NCI-H128 (cell line): ENCODE measurements around the gene SATB1.

Experiments used
- DNase-seq: peaks from one replicate; lab custom pipeline; 2025; ENCODE audit not compliant: unreplicated experiment; lab: John Stamatoyannopoulos, UW

SATB1 gene

DNA sequence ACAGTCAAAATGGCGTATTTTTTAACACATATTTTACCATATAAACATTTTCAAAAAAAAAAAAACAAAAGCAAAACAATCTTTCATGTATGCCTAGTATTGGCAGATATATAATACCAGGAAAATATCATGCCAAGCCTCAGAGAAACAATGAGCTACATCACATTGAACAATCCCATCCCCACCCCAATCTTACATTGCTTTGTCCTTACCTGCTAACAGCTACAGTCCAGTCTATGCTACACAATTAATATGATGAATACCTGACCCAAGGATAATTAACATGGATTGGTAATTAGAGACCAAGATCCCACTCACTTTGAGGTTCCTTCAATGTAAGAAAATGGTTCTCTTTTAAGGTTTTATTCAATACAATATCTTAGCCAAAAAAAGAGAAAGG is 7.6 kb upstream of the SATB1 start:
- no peak for DNase-seq

DNA sequence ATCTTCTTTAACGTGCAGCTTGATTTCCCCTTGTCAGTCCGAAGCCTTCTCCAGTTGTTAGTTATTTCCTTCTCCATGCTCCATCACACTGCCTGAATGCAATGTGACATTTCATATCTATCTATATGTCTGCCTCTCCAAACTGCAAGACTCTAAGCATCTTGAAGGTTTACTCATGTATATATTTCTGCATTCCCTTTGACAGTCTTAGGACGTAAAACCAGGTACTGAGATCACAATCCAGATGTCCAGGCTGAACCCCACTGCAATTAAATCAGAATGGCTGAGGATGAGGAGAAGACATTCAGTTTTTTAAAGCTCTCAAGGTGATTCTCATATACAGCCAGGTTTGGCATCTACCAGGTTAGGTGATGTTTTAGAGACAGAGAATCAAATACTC is 6.1 kb upstream of the SATB1 start:
- DNase-seq = no peak

DNA sequence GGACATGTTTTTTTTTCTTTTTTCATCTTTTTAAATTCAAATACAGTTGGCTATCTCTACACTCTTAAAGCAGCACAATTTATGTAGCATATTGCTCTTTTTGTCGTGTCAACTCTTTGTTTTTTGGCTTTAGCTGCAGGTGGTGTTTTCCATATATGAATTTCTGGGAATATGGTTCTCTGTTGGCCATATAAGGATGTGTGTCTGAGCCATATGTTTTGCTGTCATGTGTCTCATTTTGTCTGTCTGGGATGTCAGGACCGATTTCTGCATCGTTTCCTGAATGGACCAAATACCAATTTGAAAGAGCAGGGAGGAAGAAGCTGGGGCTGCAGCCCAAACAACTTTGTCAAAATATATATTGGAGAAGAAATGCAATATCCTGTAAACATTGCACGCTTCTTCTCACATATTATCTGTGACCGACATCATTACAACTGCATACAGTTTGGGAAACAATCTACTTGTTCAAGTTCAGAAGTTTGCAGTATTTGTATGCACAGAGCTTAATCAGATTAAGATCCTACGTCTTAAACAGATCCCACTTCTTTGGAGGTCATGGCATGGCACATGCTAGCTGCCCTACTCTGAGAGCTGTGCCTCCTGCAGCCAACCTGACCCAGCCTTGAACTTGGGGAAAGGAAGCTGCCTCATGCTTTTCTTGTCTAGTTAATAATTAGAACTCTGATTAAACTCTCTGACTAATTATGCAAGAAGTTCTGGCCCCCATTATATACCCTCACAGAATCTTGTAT is 4.0 kb upstream of the SATB1 start:
- no peak for DNase-seq

DNA sequence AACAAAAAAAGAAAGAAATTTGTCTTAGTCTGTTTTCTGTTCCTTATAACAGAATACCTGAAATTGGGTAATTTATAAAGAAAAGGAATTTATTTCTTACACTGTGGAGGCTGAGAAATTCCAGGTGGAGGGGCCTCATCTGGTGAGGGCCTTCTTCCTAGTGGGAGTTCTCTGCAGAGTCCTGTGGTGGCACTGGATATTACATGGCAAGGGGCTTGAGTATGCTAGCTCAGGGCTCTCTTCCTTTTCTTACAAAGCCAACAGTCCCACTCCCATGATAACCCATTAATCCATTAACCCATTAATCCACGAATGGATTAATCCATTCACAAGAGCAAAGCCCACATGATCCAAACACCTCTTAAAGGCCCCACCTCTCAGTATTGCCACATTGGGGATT is 2.9 kb upstream of the SATB1 start:
- DNase-seq = no peak

DNA sequence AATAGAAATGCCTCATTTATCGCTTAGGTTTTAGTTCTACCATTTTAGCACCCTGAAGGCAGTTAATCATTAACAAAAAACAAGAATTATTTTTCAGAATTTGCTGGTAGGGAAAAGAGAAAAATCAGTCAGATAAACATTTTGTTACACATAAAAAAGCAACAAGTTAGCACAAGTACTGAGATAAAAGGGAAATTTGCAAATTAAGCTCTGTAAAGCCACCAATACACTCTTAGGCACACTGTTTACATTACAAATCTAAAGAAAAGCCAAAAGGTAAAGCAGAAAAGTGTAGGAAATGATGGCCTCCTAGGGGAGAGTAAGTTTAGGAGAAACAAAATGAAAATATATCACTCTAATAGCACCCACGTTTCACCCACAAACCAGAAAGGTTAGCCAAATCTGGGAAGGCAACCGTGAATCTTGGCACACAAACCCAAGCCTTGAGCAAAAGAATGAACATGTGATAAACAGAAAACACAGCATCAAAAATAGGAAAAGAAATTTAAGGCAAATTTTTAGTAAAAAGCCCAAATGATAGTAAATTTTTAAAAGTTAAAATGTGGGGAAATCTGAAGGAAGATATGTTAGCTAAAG is 1.6 kb upstream of the SATB1 start:
- no peak for DNase-seq

DNA sequence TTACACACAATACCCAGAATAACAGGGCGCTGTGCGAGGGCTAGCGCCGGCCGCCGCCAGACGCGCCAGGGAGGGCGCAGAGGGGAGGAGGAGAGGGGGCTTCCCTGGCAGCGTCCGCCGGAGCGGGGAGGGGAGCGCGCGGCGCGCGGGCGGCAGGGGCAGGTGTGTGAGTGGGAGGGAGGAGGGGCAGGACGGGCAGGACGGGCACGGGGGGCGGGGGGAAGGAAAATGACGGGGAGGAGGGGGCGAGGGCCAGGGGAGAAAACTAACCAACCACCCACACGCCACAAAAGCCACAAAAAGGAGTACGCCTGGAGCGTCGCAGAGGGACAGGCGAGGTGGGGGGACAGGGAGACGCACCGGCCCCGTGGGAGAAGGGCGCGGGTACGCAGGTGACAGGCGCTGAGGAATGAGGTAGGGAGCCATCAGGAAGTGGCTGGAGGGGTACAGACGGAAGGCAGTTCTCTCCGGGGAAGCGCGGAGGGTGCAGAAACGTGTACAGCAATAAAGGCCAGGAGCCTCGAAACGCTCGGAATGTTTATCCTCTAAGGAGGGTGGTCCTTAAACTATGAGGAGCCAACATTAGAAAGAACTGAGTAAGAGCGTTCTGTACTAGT is 610 bp upstream of the SATB1 start:
- no peak for DNase-seq

DNA sequence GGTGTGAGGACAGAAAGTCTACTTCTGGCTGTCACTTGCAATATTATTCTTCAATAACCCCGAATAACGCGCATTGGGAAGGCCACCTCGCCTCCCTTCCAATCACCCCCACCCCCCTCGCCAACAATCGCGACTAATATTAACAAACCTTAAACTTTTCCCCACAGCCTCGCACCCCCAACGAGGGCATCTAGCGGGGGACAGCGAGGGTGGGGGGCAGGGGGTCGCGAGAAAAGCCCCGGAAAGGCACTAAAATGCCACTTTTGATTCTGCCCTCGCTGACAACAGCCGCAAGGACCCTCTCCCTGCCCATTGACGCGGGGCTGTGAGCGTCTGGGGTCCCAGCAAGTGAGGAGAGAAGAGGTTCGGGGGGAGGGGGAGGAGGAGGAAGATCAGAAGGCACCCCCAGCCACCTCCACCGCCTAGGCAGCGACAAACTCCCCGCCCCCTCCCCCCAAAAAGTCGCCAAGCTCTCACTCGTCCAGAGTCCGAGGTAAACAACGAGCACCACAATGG is 868 bp downstream of the SATB1 start:
- no peak for DNase-seq

DNA sequence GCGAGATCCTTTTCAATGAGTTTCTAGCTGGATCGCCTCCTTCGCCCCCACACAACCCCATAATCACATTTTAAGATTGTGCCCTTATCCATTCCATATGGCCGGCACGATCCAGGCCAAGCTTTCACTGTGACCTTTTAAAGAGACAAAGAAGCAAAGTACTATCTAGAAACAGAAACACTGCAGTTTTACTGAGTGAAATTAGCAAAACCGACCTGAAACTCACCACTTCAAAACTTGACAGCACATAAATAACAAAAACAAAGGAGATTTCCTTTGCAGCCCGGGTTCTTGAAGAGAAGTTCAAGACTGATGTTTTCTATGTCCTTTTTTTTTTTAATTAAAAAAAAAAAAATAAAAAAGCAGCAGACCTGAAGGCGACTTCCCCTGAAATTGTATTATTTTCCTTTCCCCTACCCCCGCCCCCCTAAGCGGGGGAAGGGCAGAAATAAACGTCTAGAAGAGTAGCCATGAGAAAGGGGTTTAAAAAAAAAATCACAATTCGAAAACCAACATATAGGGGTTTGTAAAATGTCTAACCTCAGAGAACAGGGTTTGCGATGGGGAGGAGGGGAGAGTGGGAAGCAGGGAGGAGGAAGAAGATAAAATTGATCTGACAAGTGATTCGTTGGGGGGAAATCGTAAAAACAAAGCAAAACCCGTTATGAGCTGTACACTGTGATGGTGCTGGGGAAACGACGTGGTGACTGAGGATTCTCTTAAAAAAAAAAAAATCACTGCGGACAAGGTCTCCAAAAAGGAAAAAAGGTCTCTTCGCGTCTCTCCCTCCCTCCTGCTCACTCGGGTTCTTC is 1.5 kb downstream of the SATB1 start:
- no peak for DNase-seq

DNA sequence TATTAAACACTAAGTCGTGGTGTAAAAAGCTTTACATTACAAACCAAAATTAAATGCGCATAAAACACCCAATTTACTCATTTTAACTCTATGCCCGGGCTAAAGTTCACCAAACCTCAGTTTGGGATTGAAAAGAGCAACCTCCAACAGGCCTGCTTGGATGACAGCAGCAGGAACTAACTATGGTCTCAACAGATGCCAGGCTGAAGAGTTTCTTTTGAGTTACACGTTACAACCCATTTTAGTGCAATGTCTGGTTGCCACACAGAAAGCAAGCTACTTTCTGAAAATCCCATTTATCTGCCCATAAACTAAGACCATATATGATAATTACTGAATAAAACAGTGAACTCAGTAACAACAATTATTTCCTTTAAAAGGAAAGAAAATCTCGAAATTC is 2.2 kb downstream of the SATB1 start:
- no peak for DNase-seq

DNA sequence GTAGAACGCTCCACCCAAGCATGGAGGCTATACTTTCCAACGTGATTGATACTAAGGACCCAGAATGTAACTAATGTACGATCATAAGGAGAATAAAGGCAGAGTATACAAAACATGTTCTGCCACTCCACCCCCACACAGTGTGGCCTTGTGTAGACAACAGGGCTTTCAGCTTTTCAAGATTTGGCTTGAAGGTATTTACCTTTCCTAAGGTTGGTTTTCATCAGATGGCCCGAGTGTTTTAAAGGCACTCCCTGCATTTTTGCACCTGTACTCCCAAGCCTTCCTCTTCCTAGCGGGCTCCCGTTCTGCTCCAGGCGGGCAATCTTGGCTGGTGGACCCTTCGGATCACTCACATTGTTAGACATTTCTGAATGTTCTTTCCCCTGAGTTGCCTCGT is 4.6 kb downstream of the SATB1 start:
- no peak for DNase-seq

DNA sequence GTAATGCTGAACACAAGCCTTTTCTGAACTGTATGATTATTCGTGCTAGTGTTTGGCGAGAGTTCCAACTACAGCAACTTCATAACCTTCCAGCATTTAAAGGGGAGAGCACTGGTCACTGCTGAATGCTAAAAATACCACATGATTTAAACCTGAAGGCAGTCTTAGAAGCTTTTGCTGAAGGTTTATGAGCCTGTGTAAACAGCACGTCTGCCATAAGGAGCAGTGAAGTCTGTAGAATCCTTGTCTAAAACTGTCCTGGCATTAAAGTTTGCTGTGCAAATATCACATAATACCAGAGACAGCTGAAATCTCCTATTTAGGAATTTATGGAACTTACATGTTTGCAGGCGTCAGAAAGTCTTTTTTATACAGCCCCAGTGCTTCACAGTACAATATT is 5.9 kb downstream of the SATB1 start:
- no peak for DNase-seq

DNA sequence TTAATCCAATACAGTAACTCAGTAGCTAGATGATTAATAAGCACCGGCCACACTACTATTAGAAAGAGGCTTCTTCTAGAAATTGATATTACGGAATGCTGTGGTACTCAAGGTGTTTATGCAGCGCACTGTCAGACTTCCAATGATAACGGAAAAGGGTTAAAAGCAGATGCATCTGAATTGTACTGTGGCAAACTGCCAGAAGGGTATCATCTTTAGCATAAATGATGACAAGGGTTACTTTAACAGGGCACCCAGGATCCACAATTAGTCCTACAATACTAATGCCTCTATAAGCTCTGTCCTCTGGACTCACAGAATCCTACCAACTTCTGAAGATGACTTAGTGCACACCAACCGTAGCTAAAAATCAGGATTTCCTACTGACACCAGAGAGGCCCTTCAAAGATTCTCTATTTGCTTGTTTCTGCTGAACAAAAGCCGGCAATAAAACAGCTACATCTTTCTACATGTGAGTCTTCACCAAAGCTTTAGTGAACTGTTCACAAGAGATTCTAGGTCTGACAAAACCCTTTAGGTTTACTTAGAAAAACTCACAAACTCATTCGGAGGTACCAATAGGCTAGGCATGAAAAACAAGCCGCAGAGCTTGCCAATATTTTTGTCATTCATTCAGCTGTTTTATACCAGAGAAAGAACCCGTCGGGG is 7.1 kb downstream of the SATB1 start:
- DNase-seq = no peak

DNA sequence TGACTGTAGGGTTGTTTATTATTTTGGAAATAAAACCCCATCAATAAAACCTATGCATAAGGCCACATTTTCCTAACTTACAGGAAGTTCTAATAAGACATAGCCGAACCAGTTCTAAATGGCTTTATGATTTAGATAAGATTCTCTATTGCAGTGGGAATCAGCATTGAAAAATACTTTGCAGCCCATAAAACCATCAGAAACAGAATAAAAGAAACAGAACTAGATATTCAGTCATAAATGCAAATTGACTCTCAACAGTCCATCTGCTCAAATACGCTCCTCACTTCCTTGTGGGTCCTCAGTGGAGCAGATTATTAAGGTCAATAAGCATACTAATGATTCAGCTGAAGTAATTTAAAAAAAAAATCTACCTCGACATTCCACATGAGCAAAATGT is 8.8 kb downstream of the SATB1 start:
- no peak for DNase-seq

DNA sequence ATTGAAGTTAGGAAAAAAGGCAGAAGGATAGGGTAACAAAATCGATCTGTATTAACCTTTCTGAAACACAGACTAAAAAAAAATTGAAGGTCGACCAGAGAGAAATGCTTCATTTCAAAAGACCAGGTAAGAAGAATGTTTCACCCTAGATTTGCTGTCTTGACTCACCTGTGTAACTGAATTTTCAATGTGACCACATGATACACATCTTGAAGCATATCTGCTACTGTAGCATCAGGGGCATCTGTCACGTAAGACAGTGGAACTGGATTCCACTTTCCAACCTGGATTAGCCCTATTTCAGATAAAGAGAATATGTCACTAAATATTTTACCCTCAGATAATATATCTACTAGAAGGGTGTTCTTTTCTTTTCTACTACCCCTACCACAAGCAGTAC is 9.3 kb downstream of the SATB1 start:
- DNase-seq = no peak

DNA sequence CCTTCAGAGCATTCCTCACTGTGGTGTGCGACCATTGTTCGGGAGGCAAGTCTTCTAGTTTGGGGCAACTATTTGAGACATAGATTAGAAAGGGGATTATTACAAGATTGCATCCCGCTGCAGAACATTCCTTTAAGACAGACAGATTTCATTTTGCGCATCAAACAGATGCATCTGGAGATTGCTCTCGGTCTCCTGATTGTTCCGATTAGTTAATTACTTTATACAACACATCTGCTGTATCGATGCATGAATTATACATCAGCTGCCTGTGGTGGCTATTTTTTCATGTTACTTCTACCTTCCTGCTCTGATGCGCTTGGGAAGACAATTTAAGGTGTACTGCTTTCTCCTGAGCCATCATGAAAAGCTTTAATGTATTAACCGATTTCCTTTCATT is 10.0 kb downstream of the SATB1 start:
- no peak for DNase-seq

DNA sequence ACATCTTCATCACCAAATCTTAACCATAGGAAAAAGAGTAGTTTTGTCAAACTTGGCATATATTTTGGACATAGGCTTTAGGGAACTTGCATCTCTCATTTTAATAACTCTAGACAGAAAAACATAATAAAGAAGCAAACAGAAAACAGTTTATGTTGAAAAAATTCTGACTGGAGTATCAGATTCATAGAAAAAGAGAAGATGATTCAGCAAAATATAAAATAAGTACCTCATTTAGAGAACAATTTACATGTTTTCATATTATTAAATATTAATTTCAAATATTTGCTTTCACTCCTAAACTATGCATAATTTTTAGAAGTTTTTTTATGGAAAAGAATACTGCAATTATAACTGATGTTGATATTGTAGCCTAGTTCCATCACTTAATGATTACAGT is 12.5 kb downstream of the SATB1 start:
- no peak for DNase-seq

DNA sequence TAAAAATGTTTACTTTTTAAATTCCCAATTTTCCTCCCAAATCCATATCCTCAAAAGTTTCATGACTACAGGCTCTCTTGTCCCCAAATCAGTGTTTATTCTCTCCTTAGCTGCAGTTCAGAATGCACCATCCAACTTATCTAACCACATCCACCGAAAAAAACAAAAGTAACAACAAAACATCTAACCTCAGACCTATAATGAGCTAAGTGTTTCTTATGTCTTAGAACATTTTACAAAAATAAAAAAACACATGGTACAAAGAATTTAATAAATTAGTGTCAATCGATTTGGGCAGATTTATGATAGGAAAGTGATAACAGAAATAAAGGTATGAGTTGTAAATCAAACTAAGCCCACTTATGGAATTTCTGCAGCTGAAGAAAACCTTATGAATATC is 13.6 kb downstream of the SATB1 start:
- no peak for DNase-seq

DNA sequence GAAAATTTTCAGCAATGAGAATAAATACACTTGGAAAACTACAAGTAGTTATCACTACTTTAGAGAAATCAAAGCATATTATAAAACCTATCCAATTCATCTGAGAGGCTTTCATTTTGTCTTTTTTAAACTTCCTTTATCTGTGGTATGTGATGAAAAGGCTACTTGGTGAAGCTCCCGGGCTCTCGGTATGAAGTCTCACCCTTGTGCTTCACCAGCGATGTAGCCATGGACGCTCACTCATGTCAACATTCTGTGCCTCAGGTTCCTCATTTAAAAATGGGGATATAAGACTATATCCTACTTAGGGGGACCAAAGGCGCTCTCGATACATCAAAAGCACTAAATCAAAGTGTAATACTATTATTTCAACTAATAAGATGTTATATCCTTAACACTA is 14.9 kb downstream of the SATB1 start:
- no peak for DNase-seq

DNA sequence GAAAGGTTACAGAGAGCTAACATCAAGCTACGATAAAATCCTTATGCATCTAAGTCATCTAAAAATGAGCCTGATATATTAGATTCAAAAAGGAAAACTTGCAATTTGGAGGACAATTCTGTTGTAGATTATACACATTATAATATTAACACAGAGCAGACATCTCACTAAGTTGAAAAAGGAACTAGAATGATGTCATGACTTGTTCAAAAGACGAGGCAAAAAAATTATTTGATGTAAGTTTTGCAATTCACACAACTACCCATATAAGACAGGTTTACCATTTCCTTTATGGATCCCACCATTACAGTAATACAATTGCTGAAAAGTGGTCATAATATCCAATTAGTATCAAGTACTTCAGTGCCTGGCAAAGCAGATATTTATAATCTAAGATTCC is 15.9 kb downstream of the SATB1 start:
- DNase-seq = no peak

DNA sequence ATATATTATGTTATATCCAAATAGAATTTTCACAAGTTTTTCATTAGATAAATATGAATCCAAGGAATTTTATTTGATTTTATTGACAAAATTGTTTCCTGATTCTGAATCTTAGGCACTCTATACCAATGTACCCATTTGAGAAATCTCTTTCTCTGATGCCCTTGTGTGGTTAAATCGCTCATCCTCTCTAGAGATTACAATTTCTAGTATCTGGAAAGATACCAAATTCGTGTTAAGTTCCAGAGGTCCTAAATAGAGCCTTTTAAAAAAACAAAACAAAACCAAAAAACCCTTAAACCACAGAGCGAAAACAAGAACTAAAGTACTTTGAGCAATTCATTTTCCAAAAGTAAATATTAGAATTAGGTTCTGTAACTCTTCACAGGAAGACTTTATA is 20.0 kb downstream of the SATB1 start:
- no peak for DNase-seq

DNA sequence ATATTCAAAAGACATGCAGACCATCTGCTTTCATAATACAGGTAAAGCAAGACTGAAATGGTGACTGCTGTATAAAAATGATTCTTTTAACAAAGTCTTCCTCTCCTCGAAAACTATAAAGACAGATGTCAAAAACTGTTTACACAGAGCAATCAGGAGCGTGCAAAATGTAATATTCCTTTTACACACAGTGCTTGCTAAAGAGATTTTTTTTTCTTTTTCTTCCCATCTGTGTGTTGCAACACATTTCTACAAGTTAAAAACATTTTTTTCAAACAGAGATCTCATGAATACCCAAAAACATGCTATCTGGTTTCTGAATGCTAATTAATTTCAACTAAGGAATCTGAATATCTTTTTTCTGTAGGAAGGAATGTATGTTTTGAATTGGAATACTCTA is 22.1 kb downstream of the SATB1 start:
- DNase-seq = no peak
